Measurements from ENCODE around the gene DEXI.

- TF ChIP-seq EZH2 (IDR thresholded peaks at IDR 0.05; ENCODE audit: insufficient read depth, poor library complexity, severe bottlenecking) (no peak), EZH2phosphoT487 (IDR thresholded peaks at IDR 0.05; ENCODE audit: insufficient read depth, low read depth) (no peak)
Measured at GRCh38 chr16:10896723-10897122, 45.5 kb downstream of the DEXI start.

All from GM23248 (cell line).